ENCODE data around the gene SPRED1.

SPRED1 gene

DNA sequence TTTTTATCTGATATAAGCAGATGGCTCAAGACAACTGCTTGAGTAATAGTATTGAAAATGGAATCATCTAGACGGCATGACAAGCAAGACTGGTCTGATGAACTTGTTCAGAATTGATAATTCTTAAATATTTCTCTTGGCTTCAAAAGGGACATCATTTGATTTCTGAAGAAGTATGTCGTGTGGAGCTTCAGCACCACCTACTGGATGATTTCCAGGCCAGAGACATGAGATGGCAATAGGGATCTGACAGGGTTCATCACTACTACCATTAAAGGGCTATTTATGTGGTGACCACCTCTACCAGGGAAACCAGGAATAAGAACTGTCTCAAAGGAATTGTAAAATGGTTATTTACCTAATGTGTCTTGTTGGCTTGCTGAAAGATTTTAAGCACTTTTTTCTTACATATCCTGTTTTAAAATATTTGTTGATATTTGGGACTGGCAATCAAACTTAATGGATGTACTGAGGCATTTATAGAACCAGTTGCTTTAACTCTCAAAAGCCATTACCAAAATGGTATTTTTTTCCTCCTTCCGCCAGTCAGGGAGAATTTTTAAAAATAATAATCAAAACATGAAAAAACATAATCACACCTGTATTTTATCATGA lies 101.8 kb downstream of the SPRED1 start:
- H3K4me3 ChIP-seq (replicated peaks in 1 of 2; ENCODE audit: low read depth in 2 of 2, low read length in 2 of 2): no peak overlapping the region
- TF ChIP-seq, protein P1, sequence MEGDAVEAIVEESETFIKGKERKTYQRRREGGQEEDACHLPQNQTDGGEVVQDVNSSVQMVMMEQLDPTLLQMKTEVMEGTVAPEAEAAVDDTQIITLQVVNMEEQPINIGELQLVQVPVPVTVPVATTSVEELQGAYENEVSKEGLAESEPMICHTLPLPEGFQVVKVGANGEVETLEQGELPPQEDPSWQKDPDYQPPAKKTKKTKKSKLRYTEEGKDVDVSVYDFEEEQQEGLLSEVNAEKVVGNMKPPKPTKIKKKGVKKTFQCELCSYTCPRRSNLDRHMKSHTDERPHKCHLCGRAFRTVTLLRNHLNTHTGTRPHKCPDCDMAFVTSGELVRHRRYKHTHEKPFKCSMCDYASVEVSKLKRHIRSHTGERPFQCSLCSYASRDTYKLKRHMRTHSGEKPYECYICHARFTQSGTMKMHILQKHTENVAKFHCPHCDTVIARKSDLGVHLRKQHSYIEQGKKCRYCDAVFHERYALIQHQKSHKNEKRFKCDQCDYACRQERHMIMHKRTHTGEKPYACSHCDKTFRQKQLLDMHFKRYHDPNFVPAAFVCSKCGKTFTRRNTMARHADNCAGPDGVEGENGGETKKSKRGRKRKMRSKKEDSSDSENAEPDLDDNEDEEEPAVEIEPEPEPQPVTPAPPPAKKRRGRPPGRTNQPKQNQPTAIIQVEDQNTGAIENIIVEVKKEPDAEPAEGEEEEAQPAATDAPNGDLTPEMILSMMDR (IDR thresholded peaks at IDR 0.05; ENCODE audit: low read depth, low read length): peak; percentile 76
- DNase-seq (ENCODE audit: low read depth in 2 of 2): peak; percentile 84 to 88

DNA sequence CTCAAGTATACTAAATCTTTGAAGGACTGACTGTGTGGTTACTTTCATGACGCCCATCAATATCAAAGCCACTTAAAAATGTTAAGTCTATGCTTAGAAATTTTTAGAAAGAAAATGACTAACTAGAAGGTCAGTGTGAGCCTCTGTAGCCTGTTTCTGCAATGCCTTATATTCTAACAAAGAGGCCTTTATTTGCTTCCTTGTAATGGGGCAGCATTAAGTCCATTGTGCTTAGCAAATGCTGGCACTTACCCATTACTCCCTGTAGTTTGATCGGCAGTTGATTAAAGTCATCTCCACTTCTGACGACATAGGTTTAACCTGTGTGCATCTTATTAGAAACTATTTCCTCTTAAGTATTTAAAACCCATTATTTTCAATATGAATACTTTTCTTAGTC lies 109.7 kb downstream of the SPRED1 start:
- TF ChIP-seq, protein P1 (IDR thresholded peaks at IDR 0.05; ENCODE audit: low read depth, low read length): no peak
- no peak for DNase-seq (ENCODE audit: low read depth in 2 of 2)
- H3K4me3 ChIP-seq (replicated peaks in 1 of 2; ENCODE audit: low read depth in 2 of 2, low read length in 2 of 2): no peak overlapping the region

- no peak overlapping the region for H3K4me3 ChIP-seq (replicated peaks in 1 of 2; ENCODE audit: low read depth in 2 of 2, low read length in 2 of 2)
- DNase-seq (ENCODE audit: low read depth in 2 of 2): peak; percentile 22 to 37
- TF ChIP-seq, protein P1 (IDR thresholded peaks at IDR 0.05; ENCODE audit: low read depth, low read length): no peak
These were observed 114.8 kb downstream of the SPRED1 start for GRCh38 chr15:38367476-38367875.

- H3K4me3 ChIP-seq (replicated peaks in 1 of 2; ENCODE audit: low read depth in 2 of 2, low read length in 2 of 2): no peak overlapping the region
- no peak for DNase-seq (ENCODE audit: low read depth in 2 of 2)
These were observed 117.4 kb downstream of the SPRED1 start for GRCh38 chr15:38369936-38370478.

DNA sequence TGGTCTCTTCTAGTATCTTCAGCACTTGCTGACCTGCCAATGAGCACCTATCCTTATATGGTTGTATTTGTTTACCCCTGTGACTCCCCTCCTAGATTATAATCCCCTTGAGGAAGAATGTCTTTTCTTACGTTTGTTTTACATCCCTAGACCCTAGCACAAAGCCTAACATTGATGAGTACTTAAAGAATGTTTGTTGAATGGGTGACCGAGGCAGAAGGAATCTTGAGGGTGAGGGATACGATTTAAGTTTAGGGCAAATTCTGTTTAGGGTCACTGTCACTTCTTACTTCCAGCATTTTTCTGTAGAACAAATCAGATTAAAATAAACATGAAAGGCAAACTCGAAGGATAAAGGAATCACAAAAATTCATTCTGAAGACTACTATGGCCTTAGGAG lies 120.4 kb downstream of the SPRED1 start:
- TF ChIP-seq, protein P1 (IDR thresholded peaks at IDR 0.05; ENCODE audit: low read depth, low read length): no peak
- H3K4me3 ChIP-seq (replicated peaks in 1 of 2; ENCODE audit: low read depth in 2 of 2, low read length in 2 of 2): no peak overlapping the region
- no peak for DNase-seq (ENCODE audit: low read depth in 2 of 2)

More at GRCh38 chr15:38369936-38370478, 117.4 kb downstream of the SPRED1 start:
- TF ChIP-seq, protein P1 (IDR thresholded peaks at IDR 0.05; ENCODE audit: low read depth, low read length): no peak

- DNase-seq (ENCODE audit: low read depth in 2 of 2): no peak
- TF ChIP-seq, protein P1 (IDR thresholded peaks at IDR 0.05; ENCODE audit: low read depth, low read length): no peak
- H3K4me3 ChIP-seq (replicated peaks in 1 of 2; ENCODE audit: low read depth in 2 of 2, low read length in 2 of 2): no peak overlapping the region
These were observed 121.4 kb downstream of the SPRED1 start for GRCh38 chr15:38374029-38374428.

Data from cardiac fibroblast (primary cell).